HG03378 (cell line): ENCODE results near the gene TSHZ1.

Experiments
- ATAC-seq: cut with Tn5 transposase; IDR thresholded peaks from one replicate; pipeline ENCODE4 v1.9.1; 2021; ENCODE audit warnings: mild to moderate bottlenecking, moderate library complexity; ENCODE audit not compliant: unreplicated experiment

TSHZ1 gene

DNA sequence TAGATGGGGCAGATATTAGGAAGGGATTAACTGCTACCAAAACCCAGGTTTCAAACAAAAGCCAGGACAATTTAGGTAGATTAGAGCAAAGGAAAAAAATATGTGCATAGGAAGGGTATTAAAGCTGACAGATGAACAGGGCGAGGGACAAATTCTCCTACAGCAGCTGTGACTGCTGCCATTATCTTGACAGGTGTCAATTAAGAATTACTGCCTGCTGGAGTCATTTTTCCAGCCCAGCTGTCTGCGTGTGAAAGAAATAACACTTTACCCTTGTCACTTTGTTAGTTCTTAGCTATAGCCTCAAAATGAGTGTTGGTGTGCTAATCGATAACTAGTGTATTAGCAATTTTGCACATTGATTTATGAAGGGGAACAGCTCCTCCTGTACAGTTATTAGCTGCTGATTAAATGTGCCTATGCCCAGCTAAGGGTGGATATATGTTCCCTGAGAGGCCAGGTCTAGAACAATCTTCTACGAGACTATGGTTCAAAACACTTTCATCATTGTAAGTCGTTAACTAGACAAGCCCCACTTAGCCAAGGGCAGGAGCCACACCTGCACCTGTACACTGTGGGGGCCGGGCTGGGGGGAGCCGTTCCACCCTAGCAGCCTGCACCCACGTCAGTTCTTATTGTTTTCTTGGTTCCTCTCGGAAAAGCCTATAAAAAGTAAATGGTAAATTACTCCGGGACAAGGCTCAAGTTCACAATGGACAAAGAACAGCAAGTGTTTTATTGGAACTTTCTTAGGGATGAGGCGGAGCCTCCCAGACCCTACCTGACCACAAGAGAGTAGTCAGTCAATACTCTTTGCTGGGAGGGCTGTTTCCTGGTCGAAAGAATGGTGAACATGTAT lies 7.7 kb downstream of the TSHZ1 start:
- ATAC-seq: no peak

DNA sequence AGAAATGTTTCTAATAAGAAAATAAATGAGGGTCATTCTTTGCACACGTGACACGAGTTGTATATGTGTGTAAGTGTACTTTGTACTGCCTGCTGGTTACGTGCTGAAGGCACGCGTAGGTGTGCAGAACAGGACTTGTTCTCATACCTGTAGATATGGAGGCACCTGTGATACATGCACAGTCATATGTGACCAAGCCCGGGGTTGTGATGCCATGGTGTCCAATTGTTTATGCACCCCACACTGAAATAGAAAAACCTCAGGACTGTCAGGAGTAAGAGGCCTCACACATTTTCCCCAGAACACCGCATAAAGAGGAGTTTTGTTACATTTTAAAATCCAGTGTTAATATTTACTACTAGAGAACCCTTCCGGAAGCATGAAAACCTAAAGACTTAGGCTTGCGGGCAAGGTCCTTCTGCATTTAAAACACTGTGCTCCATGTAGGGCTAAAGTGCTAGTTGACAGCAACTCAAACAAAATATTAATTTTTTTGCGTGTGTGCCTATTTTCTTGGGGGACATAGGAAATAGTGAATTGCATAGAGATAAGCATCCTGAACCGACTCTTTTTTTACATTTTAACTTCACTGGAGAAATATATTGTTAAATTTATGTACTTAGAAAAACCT lies 9.3 kb downstream of the TSHZ1 start:
- no peak for ATAC-seq

DNA sequence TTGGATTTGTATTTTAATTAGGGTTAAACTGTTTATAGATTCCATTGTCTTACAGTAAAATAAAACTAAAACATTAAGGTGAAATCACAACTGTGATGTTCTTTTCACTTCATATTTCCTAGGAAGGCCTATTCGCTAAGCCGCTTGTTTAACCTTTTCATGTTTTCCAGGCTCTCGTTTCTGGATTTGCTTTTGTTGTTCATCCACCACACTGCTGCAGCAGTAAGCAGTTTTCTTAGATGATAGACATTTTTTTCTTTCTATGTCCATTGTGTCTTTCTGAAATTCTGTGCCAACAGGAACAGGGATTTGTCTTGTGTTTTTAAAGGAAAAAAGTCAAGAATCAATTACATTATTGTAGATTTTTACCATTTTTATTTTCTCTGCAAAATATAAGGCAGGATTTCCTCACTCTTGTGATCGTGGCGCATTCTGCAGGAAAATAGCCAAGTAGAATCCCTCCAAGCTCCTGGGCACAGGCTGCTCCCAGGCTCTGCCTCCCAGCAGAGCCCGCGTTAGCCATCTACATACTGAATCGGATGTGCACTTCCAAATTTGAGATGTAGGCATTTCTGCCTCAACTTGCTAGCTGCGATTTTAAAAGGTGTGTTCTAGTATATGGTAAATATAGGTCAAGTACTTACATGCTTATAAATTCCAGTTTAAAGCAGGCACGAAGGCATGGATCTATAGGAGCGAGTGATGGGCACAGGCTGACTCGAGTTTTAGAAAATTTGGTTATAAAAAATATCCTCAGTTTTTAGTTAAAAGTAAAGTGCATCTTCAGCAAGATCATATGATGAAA lies 10.2 kb downstream of the TSHZ1 start:
- no peak for ATAC-seq

DNA sequence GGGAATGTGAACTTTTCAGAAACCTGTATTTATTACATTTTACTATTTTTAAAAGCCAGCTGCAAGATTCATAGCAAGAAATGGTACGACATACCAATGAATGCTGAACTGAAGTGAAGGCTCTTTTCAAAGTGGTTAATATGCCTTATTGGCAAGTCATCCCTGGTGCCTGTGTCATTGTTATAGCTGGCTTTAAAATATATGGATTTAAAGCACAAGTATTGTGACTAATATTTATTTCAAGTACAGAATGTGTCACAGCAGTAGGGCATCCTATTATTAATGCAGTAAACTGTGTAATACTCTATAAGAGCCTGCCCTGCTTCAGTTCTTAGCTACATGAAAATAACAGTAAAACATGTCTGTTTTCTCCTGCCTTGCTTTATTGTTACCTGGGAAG lies 10.8 kb downstream of the TSHZ1 start:
- ATAC-seq: no peak

DNA sequence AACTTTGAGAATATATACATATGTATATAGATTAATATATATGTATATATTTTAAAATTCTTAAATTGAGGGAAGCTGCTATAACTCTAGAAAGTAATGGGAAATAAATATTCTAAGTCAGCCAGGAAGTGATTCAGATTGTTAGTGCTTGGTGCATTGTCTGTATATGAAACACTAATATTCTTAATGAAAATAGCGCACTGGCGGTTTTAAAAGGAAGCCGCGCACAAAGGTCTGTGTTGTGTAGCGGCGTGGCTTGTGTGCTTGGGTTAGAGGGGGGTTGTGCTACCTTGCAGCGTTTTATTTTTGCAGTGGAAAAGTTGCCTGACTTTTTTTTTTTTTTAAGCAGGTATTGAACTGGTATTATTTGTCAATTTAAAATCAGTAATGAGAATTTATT lies 11.3 kb downstream of the TSHZ1 start:
- no peak for ATAC-seq

DNA sequence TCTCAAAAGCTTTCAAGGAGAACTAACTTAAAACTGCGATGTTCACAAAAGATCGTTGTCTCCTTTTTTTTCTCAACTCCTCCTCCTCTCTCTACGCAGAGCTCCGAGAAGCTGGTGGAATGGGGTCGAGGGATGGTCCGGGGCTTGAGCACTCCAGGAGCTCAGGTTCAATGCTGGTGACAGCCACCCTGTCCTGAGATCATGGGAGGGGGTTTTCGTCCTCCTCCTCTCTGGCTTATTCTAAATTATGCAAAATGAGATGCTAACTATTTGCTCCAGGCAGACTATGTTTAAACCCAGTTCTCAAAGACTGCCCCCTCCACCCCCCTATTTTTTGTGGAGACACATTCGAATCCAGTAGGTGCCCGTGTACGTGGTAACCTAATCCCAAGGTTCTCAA lies 11.8 kb downstream of the TSHZ1 start:
- no peak for ATAC-seq

DNA sequence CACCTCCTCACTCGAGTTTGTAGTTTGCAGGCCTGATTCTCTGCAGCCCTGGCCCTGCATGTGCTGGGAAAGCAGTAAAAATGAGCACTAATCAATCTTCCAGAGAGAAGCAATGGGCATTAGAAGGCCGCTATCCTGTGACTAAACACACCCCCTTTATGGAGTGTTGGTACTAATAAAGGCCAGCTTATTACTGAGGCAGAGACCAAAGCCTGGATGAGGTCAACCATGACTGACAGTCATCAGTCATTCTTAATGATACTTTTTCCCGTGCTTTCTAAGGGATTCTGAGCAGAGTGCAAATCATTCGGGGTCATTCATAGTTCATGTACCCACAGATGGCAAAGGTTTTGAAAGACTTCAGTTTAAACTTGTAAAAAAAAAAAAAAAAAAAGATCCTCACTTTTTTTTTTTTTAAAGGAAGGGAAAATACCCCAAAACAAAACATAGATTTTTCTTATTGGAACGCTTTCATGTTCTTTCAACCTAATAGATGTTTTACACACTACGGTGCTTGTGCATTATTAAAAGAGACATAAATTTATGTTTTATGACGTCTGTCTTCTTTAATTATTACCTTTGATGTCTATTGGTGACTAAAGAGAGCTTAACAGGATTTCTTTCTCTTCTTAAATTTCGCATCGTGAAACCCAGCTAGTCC lies 13.2 kb downstream of the TSHZ1 start:
- no peak for ATAC-seq

- ATAC-seq: no peak
These were observed 15.8 kb downstream of the TSHZ1 start for GRCh38 chr18:75226286-75226955.

DNA sequence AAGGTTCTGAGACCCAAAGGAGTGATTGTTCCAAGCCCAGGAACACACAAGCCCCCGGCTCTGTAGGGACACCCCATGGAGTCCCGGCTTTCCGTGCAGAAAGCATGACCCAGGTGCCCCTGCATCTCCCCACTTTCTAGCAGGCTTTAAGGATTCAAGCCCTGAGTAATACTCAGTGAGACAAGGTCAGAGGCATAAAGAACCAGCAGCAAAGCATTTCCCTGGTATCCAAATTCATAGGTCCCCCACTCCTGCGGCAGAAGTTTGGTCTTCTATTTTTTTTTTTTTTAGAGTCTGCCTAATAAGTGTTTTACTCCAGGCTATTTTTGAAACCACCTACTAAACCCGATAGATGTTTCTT lies 16.3 kb downstream of the TSHZ1 start:
- no peak for ATAC-seq

- no peak for ATAC-seq
These were observed 17.1 kb downstream of the TSHZ1 start for GRCh38 chr18:75227535-75228296.

GRCh38 chr18:75228967-75229366 lies 18.4 kb downstream of the TSHZ1 start:
- no peak for ATAC-seq

DNA sequence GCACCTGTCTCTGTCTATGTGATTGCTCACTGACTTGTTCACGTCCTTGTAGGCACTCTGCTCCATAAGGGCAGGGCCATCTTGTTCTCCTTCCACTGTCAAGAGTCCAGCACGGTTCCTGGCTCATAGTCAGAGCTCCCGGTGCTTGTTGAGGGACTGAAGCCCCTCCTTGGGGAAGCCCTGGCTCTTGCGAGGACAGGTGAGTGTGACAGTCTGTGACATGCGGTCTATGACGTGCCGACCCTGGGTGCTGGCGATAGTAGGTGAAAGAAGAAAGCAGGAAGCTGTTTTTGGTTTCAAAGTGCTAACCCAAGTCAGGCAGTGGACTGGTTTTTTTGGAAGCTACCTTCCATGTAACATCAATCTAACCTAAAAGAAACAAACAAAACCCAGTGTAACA lies 18.8 kb downstream of the TSHZ1 start:
- no peak for ATAC-seq

DNA sequence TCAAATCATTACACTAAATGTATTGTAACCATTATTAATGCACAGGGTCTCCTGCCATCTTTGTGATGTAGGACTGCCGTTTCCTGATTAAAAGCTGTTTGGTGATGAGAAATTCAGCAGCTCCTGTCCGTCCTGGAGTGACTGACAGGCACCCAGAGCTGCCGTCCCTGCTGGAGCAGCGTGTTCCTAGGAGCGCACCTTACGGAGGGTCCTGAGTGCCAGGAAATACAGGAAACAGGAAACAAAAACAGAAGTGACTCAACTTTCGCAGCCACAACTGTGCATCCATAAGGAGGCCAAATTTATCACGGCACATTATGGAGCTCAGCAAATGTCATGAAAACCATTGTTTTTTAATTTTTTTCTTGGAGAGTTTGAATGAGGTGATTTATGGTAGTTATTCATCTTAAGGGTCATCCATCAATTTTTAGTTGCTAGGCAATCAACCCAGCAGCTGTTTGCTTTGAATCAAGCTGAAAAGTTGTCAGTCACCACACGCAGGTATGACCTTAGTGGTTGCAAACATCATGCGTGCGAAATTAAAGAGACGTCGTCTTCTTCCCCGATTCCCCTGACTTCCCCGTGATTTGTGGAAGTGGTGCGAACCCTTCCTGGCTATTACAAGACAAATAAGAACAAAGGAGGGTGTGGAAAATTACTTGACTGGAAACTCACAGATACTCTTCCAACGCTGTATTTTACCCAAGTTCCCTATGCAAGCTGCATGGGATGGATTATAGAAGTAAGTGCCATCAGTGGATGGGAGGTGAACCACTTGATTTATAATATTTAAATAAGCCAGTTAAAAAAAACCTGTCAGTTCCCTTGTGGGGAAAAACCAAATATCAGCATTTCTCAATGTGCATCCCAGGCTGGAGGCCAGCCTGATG lies 19.8 kb downstream of the TSHZ1 start:
- ATAC-seq: no peak

- no peak for ATAC-seq
These were observed 20.4 kb downstream of the TSHZ1 start for GRCh38 chr18:75231053-75231406.

DNA sequence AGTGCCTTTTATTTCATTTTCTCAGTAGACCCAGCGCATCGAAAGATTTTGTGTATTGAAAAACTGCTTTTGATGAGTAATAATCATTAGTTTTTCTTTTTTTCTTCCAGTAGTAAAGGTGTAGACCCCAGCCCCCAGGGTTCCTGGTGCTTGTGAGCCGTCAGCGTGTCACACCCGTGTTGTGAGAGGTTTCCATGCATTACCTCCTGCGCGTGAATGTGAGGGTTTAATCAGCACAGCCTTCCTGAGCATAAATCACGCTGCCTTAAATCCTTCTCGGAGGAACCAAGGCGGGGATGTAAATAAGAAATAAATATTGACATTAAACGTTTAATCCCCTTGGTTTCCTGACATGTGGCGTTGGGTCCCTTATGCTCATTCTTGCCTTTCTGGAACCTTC lies 24.3 kb downstream of the TSHZ1 start:
- ATAC-seq: no peak

DNA sequence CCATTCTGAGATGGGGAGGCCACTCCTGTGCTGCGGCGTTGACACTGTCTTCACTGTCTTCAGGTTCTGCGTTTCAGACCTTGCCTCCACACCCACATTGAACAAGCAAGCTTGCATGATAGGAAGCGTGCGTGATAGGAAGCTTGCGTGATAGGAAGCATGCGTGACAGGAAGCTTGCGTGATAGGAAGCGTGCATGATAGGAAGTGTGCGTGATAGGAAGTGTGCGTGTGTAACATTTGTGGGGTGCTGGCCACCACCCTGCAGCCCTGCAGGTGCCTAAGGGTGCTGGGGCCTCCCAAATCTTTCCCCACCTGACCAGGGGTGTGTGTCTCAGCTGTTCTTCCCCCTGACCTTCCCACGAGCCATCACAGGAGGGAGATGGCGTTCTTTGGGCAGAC lies 25.3 kb downstream of the TSHZ1 start:
- no peak for ATAC-seq

DNA sequence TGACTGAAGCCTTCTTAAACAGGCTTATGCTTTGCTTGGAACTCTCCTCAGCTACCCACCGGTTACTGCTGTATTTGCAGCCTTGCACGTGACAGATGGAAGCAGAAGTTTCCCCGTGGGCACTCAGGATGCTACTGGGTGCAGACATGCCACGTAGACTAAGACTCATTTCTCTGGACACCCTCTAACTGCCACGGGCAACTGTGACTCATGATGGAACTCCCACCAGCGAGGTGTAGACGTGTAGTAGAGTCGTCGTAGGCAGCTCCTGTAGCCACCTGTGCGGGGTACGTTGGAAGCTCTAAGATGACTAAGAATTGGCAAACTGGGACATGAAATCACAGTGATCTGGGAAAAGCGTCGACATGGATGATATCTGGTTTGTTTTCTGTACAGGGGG lies 27.5 kb downstream of the TSHZ1 start:
- no peak for ATAC-seq

GRCh38 chr18:75238786-75239185 lies 28.2 kb downstream of the TSHZ1 start:
- no peak for ATAC-seq

DNA sequence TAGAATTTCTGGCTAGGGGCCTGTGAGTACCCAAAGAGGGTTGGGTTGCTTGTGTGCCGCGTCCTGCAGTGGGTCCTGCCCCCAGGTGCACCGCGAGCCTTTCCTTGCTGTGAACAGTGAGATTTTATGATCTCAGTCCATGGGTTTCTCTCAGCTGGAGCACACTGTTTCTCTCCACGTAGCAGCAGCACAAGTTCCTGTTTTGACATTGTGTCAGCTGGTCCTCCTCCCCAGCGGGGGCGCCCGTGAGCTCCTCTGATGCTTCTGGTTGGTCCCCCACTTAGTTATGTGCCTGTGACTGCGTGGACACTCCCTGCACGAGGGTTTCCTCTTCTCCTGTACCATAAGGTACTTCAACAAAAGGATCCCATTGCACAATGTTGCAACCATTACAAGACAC lies 29.8 kb downstream of the TSHZ1 start:
- ATAC-seq: no peak
